Right lobe of liver (tissue), 4 donors: ENCODE results near the gene VPS13C.

ENCODE experiments used
- CTCF ChIP-seq, 4 donors: fragments of 200-600 bp in 3 of 4; fragments of 450-650 bp in 1 of 4; IDR thresholded peaks; one replicate each; pipeline versions ENCODE4 v1.5.1 to v1.8.0; 2016 to 2022; ENCODE audit warnings: antibody characterized with exemption in 4 of 4, mild to moderate bottlenecking in 2 of 4
- POLR2A ChIP-seq: fragments of 450-650 bp; IDR thresholded peaks from one replicate; pipeline ENCODE4 v1.6.1; 2017; ENCODE audit warnings: antibody characterized with exemption, mild to moderate bottlenecking
- donor health status: DM: no; HTN: no; CAD: no.
- donor health status: DM: no; HTN: no; CAD: no.
- donor health status: DM: no; HTN: yes; CAD: no.

- TF ChIP-seq CTCF (IDR thresholded peaks at IDR 0.05) (no peak), POLR2A (no peak)
These were observed 231.3 kb downstream of the VPS13C start for GRCh38 chr15:61828860-61829513.
